Gastrocnemius medialis (tissue), 4 donors: Measurements from ENCODE around the gene ULBP2.

Experiments
- POLR2A ChIP-seq, 2 donors: fragments of 450-650 bp; IDR thresholded peaks; one replicate each; pipeline ENCODE4 v1.6.1; 2017; ENCODE audit warnings: antibody characterized with exemption in 2 of 2, mild to moderate bottlenecking in 2 of 2, moderate library complexity in 2 of 2
- TF ChIP-seq, protein P1 (sequence below), 5 experiments: fragments of 450-650 bp in 3 of 5; fragments of 200-600 bp in 2 of 5; sonication (generic) in 2 of 5; IDR thresholded peaks in 4 of 5; conservative IDR thresholded peaks in 1 of 5; 1 replicate in 4 of 5; 2 replicates in 1 of 5; pipeline ENCODE4 v1.5.1; 2016 to 2019; ENCODE audit warnings: antibody characterized with exemption in 5 of 5, mild to moderate bottlenecking in 3 of 5, moderate library complexity in 3 of 5

DNA sequence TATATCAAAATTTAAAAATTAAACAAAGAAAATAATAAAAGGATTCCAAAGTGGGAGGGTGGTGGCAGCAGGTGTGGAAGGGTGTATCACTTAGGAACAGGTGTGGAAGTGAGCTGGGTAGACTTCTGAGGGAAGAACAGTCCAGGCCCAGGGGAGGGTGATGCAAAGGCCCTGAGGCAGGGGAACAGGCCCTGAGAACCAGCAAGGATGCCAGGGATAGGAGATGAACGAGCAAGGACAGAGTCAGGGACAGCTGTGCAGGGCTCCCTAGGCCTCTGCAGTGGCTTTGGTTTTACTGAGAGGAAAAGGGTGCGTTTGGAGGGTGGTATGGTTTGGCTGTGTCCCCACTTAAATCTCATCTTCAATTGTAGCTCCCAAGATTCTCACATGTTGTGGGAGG, 34.5 kb upstream of the ULBP2 start:
- TF ChIP-seq, protein P1, sequence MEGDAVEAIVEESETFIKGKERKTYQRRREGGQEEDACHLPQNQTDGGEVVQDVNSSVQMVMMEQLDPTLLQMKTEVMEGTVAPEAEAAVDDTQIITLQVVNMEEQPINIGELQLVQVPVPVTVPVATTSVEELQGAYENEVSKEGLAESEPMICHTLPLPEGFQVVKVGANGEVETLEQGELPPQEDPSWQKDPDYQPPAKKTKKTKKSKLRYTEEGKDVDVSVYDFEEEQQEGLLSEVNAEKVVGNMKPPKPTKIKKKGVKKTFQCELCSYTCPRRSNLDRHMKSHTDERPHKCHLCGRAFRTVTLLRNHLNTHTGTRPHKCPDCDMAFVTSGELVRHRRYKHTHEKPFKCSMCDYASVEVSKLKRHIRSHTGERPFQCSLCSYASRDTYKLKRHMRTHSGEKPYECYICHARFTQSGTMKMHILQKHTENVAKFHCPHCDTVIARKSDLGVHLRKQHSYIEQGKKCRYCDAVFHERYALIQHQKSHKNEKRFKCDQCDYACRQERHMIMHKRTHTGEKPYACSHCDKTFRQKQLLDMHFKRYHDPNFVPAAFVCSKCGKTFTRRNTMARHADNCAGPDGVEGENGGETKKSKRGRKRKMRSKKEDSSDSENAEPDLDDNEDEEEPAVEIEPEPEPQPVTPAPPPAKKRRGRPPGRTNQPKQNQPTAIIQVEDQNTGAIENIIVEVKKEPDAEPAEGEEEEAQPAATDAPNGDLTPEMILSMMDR (IDR thresholded peaks at IDR 0.05 in 4 of 5, conservative IDR thresholded peaks at IDR 0.05 in 1 of 5) = no peak
- TF ChIP-seq POLR2A (IDR thresholded peaks at IDR 0.05) = no peak
